ENCODE measurements around the gene FSIP1.

Gene FSIP1

GRCh38 chr15:39642011-39642640 is 140.5 kb downstream of the FSIP1 start:
- no peak for DNase-seq

- no peak for DNase-seq
These were observed 141.3 kb downstream of the FSIP1 start for GRCh38 chr15:39641191-39641889.

- no peak for DNase-seq
These were observed 142.0 kb downstream of the FSIP1 start for GRCh38 chr15:39640665-39641064.

- DNase-seq = no peak
These were observed 143.6 kb downstream of the FSIP1 start for GRCh38 chr15:39639037-39639436.

DNA sequence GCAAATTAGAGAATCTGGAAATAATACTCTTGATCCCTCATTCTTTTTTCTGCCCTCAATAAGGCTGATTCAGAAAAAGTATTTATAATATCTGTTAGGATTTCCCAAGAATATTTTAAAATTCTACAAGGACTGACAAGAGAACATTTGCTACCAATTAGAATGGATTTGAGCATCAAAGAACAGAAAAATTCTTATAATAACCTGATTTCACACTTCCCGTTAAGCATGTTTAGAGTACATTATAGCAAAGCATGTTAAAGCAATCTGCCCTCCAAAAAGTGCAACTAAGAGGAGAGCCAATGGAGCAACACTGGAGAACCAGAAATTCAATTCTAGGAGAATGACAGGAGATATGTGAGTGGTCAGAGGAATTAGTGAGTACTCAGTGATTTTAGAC is 144.6 kb downstream of the FSIP1 start:
- DNase-seq = no peak

DNA sequence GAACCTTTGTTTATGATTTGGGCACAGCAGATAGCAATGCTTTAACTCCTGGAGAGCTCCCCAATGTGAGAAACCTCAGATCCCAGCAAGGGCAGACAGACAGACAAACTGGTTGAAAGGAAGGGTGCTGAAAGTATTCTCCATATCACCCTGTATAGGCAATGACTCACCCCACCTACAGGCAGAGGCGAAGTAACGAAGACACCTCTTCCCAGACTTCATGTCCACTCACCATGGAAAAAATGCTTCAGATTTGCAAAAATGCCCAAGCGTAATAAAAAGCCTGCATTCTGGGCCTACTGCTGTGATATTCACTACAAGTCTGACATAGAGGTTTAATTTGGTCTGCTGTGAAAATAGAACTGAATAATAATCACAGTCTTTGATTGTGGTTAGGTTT is 151.3 kb downstream of the FSIP1 start:
- DNase-seq = no peak

GRCh38 chr15:39629906-39630305 is 152.7 kb downstream of the FSIP1 start:
- DNase-seq = no peak

DNA sequence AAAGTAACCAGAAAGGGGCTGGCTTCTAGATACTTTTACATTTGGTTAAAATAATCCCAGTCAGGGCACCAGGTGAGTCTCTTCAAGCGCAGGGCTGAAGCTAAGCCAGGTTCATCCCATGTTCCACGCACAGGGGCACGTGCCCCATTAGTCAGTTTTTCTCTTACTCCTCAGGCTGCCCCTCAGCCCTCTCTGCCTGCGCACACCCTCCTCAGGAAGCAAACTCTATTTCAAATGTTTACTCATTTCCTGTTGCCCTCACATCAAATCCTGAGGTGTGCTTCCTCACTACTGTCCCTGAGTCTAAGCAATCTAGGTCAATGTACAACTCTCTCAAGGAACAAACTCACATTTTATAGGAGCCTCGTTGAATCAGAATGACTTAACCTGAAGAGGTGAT is 153.3 kb downstream of the FSIP1 start:
- no peak for DNase-seq

- DNase-seq = no peak
These were observed 153.9 kb downstream of the FSIP1 start for GRCh38 chr15:39628546-39629257.

GRCh38 chr15:39628144-39628508 is 154.5 kb downstream of the FSIP1 start:
- DNase-seq = no peak

- DNase-seq = no peak
These were observed 155.0 kb downstream of the FSIP1 start for GRCh38 chr15:39627451-39628143.

- no peak for DNase-seq
These were observed 156.8 kb downstream of the FSIP1 start for GRCh38 chr15:39625856-39626255.

- DNase-seq = no peak
These were observed 157.2 kb downstream of the FSIP1 start for GRCh38 chr15:39625451-39625850.

DNA sequence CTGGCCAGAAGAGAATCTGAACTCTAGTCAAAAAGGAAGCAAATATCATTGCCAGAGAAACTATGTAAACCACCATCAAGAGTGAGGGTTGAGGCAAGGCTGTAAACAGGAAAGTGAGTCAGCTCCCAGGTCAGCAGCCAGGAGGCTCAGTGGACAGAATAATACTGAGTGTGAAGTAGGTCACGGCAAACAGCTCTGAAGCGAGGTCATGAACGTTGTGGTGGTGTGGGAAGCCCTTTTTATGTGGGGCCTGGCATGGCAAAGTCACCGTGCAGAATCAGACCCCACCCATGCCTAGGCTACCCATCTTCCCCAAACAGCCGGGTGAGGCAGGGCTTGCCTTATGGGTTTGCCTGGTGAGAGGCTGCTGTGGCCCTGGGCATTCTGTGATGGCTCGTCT is 157.8 kb downstream of the FSIP1 start:
- DNase-seq = no peak

GRCh38 chr15:39623529-39623931 is 159.1 kb downstream of the FSIP1 start:
- DNase-seq = no peak

- DNase-seq = no peak
These were observed 159.8 kb downstream of the FSIP1 start for GRCh38 chr15:39622660-39623516.

DNA sequence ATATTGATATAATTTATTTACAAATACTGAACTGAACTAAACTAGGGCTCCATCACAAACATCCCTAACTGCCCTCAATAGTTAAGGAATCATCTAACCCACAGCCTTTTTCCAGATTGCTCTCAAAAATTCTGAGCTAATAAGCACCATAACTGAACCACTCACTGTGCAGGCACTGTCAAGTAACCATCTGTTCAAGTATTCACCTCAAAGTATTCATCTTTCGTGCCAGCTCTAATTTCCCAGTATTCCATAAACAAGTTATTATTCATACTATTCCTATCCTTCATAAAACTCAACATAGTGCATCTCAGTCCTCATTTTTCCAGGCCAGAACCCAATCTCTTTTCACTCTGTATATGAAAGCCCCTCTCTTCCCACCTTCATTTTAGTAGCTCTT is 160.7 kb downstream of the FSIP1 start:
- DNase-seq = peak in 1 of 2 experiments; percentile 10

GRCh38 chr15:39621210-39621609 is 161.4 kb downstream of the FSIP1 start:
- no peak for DNase-seq

DNA sequence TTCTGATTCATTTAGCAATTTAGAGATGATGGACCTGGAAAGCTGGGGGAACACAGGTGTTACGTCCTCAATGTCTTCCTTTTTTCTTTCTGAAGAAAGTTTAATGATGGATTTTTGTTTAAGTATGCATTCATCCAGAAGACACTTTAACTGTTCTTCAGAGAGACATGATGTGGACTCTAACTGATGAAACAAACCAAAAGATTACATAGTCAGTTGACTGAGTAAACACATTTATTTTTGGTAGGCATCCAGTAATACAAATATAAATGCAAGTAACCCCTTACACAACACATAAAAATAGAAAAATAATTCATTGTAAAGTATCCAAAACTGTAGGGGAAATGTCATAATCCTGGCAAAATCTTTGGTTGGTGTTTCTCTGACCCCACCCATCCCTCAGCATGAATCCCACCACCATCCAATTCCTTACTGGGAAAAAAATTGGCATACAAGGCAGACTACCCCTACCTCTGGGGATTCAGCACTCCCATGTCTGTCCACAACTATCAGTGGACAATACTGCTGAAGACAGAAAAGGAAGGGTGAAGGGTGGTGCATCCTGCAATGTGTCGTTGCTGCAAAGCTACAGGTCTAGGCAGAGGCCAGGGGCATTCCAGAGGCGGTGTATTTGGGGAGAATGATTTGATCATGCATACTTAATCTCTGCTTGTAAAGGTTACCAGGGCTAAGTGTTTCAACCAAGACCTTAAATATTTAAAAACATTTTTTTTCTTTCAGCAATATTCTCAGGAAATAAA is 164.4 kb downstream of the FSIP1 start:
- no peak for DNase-seq

DNA sequence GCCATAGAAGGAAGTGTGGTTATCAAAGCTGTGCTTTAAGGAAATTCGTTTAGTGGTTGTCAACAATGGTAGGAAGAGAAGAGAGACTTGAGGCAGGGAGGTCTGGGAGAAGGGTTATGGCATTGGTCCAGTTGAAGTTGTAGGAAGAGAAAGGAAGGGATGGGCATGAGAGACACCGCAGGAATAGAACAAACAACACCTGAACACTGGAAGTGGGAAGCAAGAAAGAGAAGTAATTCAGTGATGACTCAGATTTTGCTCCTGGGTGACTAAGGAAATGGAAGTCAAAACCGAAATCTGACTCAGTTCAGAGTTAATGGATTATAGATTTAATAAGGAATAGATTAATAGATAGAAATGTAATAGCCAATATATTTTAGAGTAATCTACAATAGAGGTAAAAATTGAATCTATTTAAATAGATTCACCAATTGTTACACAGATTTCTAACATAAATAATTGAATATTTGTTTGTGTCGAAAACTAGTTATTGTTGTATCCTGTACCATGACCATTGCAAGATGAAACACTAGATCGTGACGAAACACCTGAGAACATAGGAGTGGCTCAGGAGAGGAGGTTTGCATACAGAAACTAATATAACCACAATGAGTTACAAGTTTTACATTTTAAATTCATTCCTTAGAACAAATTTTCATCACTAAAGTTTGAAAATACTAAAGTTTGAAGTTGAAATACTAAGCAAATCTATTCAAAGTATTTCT is 165.7 kb downstream of the FSIP1 start:
- no peak for DNase-seq

GRCh38 chr15:39613861-39614260 is 168.8 kb downstream of the FSIP1 start:
- no peak for DNase-seq
